Peyer's patch (tissue), 4 donors: ENCODE results near the gene PPP1R3F.

Experiments
- POLR2A ChIP-seq, 2 donors: fragments of 450-650 bp; IDR thresholded peaks; one replicate each; pipeline ENCODE4 v1.5.1; 2017; ENCODE audit warnings: antibody characterized with exemption in 2 of 2, mild to moderate bottlenecking in 2 of 2, moderate library complexity in 2 of 2
- TF ChIP-seq, protein P1 (sequence below), 6 experiments: fragments of 450-650 bp in 4 of 6; fragments of 200-600 bp in 2 of 6; sonication (generic) in 1 of 6; IDR thresholded peaks; one replicate each; pipeline ENCODE4 v1.5.1; 2017 to 2019; ENCODE audit warnings: antibody characterized with exemption in 6 of 6, mild to moderate bottlenecking in 3 of 6, moderate library complexity in 1 of 6

DNA sequence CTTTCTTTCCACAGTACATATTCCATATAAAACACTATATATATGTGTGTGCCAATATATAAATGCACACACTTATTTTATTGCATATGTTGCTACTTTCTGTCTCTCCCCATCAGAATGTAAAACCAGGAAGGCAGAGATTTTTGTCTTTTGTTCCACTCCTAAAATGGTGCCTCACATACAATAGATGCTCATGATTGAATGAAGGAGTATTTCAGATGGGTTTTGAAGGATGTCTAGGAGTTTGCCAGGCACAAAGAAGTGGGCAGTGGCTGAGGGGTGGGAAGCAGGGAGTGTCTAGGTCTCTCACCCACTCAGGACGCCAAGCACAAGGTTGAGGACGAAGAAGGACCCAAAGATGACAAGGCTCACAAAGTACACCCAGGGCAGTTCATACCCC is 41.9 kb upstream of the PPP1R3F start:
- TF ChIP-seq, protein P1, sequence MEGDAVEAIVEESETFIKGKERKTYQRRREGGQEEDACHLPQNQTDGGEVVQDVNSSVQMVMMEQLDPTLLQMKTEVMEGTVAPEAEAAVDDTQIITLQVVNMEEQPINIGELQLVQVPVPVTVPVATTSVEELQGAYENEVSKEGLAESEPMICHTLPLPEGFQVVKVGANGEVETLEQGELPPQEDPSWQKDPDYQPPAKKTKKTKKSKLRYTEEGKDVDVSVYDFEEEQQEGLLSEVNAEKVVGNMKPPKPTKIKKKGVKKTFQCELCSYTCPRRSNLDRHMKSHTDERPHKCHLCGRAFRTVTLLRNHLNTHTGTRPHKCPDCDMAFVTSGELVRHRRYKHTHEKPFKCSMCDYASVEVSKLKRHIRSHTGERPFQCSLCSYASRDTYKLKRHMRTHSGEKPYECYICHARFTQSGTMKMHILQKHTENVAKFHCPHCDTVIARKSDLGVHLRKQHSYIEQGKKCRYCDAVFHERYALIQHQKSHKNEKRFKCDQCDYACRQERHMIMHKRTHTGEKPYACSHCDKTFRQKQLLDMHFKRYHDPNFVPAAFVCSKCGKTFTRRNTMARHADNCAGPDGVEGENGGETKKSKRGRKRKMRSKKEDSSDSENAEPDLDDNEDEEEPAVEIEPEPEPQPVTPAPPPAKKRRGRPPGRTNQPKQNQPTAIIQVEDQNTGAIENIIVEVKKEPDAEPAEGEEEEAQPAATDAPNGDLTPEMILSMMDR (IDR thresholded peaks at IDR 0.05), result no peak
- TF ChIP-seq POLR2A (IDR thresholded peaks at IDR 0.05), result no peak
